ENCODE results near the gene ANKRD44.

The ANKRD44 gene

GRCh38 chr2:196980001-196980400, 330.6 kb downstream of the ANKRD44 start:
- H3K4me2 ChIP-seq (ENCODE audit: low read depth, low read length, poor library complexity, severe bottlenecking), result peak overlapping the region; percentile 18
- TF ChIP-seq CTCF (conservative IDR thresholded peaks at IDR 0.05; ENCODE audit: low read length), result no peak
- no peak for TF ChIP-seq EZH2phosphoT487 (IDR thresholded peaks at IDR 0.05; ENCODE audit: borderline replicate concordance)
- no peaks in the 10 kb centered on the region for H3K79me2 ChIP-seq (ENCODE audit: insufficient read depth, low read length)
- no peak overlapping the region for H3K4me3 ChIP-seq (ENCODE audit: low read length, poor library complexity, severe bottlenecking)
- no peaks in the 10 kb centered on the region for H3K9me2 ChIP-seq (replicated peaks; ENCODE audit: low read depth, low read length)
- H3F3A ChIP-seq (ENCODE audit: low read depth), result no peaks in the 10 kb centered on the region; the same call in 1 of the 2 replicates
- no peaks in the 10 kb centered on the region for H3K36me3 ChIP-seq (ENCODE audit: insufficient read depth, low read length)
- no peak overlapping the region for H3K9ac ChIP-seq (ENCODE audit: low read depth, low read length, poor library complexity, severe bottlenecking)
- peaks cover 23% of the 10 kb centered on the region for H3K4me1 ChIP-seq (ENCODE audit: insufficient read depth, low read length, poor library complexity, severe bottlenecking)
- no peaks in the 10 kb centered on the region for H3K9me3 ChIP-seq (ENCODE audit: insufficient read depth, low read depth, low read length)
- no peaks in the 10 kb centered on the region for H3K27me3 ChIP-seq (ENCODE audit: insufficient read depth, low read length, poor library complexity, severe bottlenecking)
- no peaks in the 10 kb centered on the region for H4K20me1 ChIP-seq (ENCODE audit: insufficient read depth, low read length, poor library complexity, severe bottlenecking)
- no peak overlapping the region for H2AFZ ChIP-seq (ENCODE audit: low read length)

GRCh38 chr2:196977507-196977906, 333.1 kb downstream of the ANKRD44 start:
- Histone ChIP-seq H3K4me1 (ENCODE audit: insufficient read depth, low read length, poor library complexity, severe bottlenecking) (peaks cover 16% of the 10 kb centered on the region), H3F3A (ENCODE audit: low read depth) (no peaks in the 10 kb centered on the region; the same call in 1 of the 2 replicates), H3K9me3 (ENCODE audit: insufficient read depth, low read depth, low read length) (no peaks in the 10 kb centered on the region), H3K4me3 (ENCODE audit: low read length, poor library complexity, severe bottlenecking) (no peak overlapping the region), H3K9ac (ENCODE audit: low read depth, low read length, poor library complexity, severe bottlenecking) (no peak overlapping the region), H2AFZ (ENCODE audit: low read length) (no peak overlapping the region), H3K36me3 (ENCODE audit: insufficient read depth, low read length) (no peaks in the 10 kb centered on the region), H3K9me2 (replicated peaks; ENCODE audit: low read depth, low read length) (no peaks in the 10 kb centered on the region), H4K20me1 (ENCODE audit: insufficient read depth, low read length, poor library complexity, severe bottlenecking) (no peaks in the 10 kb centered on the region), H3K4me2 (ENCODE audit: low read depth, low read length, poor library complexity, severe bottlenecking) (no peak overlapping the region), H3K79me2 (ENCODE audit: insufficient read depth, low read length) (no peaks in the 10 kb centered on the region), H3K27me3 (ENCODE audit: insufficient read depth, low read length, poor library complexity, severe bottlenecking) (no peaks in the 10 kb centered on the region)
- TF ChIP-seq CTCF (conservative IDR thresholded peaks at IDR 0.05; ENCODE audit: low read length), result no peak
- no peak for TF ChIP-seq EZH2phosphoT487 (IDR thresholded peaks at IDR 0.05; ENCODE audit: borderline replicate concordance)

- Histone ChIP-seq H3K27me3 (ENCODE audit: insufficient read depth, low read length, poor library complexity, severe bottlenecking) (no peaks in the 10 kb centered on the region), H3K9me3 (ENCODE audit: insufficient read depth, low read depth, low read length) (no peaks in the 10 kb centered on the region), H3K79me2 (ENCODE audit: insufficient read depth, low read length) (no peaks in the 10 kb centered on the region), H3K4me1 (ENCODE audit: insufficient read depth, low read length, poor library complexity, severe bottlenecking) (peaks cover 3% of the 10 kb centered on the region), H2AFZ (ENCODE audit: low read length) (no peak overlapping the region), H3K9ac (ENCODE audit: low read depth, low read length, poor library complexity, severe bottlenecking) (no peak overlapping the region), H3K9me2 (replicated peaks; ENCODE audit: low read depth, low read length) (no peaks in the 10 kb centered on the region), H3K4me2 (ENCODE audit: low read depth, low read length, poor library complexity, severe bottlenecking) (no peak overlapping the region), H4K20me1 (ENCODE audit: insufficient read depth, low read length, poor library complexity, severe bottlenecking) (no peaks in the 10 kb centered on the region), H3K4me3 (ENCODE audit: low read length, poor library complexity, severe bottlenecking) (no peak overlapping the region), H3K36me3 (ENCODE audit: insufficient read depth, low read length) (no peaks in the 10 kb centered on the region), H3F3A (ENCODE audit: low read depth) (no peaks in the 10 kb centered on the region)
- no peak for TF ChIP-seq EZH2phosphoT487 (IDR thresholded peaks at IDR 0.05; ENCODE audit: borderline replicate concordance)
- no peak for TF ChIP-seq CTCF (conservative IDR thresholded peaks at IDR 0.05; ENCODE audit: low read length)
These were observed 335.6 kb downstream of the ANKRD44 start for GRCh38 chr2:196974970-196975369.
